HepG2 (cell line): Measurements from ENCODE around the gene S100A6. TPM values are rescaled to one million over a fixed set of nuclear protein-coding genes. Genes with fewer than 3 reads are reported as not detected.

Source experiments
- AGO1 ChIP-seq: fragments of 200-400 bp; formaldehyde crosslinking; IDR thresholded peaks from 2 replicates; pipeline ENCODE4 v1.6.1; 2017; ENCODE audit warnings: mild to moderate bottlenecking, low read depth, low read length, moderate library complexity; ENCODE audit not compliant: poor library complexity, severe bottlenecking
- DPF2 ChIP-seq: sonication (generic); formaldehyde crosslinking; IDR thresholded peaks from 2 replicates; pipeline ENCODE4 v1.4.0; 2020; ENCODE audit warnings: mild to moderate bottlenecking, low read depth, missing genetic modification reagents, borderline replicate concordance
- ELF3 ChIP-seq: IDR thresholded peaks from 2 replicates; pipeline ENCODE4 v1.6.1; 2016; ENCODE audit warnings: missing genetic modification reagents, missing compliant biosample characterization
- HDAC1 ChIP-seq: sonication (generic); formaldehyde crosslinking; IDR thresholded peaks from 2 replicates; pipeline ENCODE4 v1.5.1; 2020; ENCODE audit warnings: mild to moderate bottlenecking, missing genetic modification reagents
- HNF1B ChIP-seq: sonication (generic); formaldehyde crosslinking; IDR thresholded peaks from 2 replicates; pipeline ENCODE4 v1.5.1; 2020; ENCODE audit warnings: mild to moderate bottlenecking, moderate library complexity, missing genetic modification reagents
- HNRNPK ChIP-seq: fragments of 200-400 bp; formaldehyde crosslinking; IDR thresholded peaks from 2 replicates; pipeline ENCODE4 v1.6.1; 2018; ENCODE audit warnings: low read length, low read depth, moderate library complexity, mild to moderate bottlenecking; ENCODE audit not compliant: poor library complexity, severe bottlenecking
- HNRNPL ChIP-seq: fragments of 200-400 bp; formaldehyde crosslinking; IDR thresholded peaks from 2 replicates; pipeline ENCODE4 v1.6.1; 2017; ENCODE audit warnings: mild to moderate bottlenecking, low read depth, low read length
- JUNB ChIP-seq: sonication (generic); formaldehyde crosslinking; IDR thresholded peaks from 2 replicates; pipeline ENCODE4 v1.8.0; 2022; ENCODE audit warnings: missing genetic modification reagents, mild to moderate bottlenecking, borderline replicate concordance
- KDM2A ChIP-seq: sonication (generic); formaldehyde crosslinking; IDR thresholded peaks from 2 replicates; pipeline ENCODE4 v1.4.0; 2020; ENCODE audit warnings: low read depth, missing genetic modification reagents, borderline replicate concordance
- KDM3A ChIP-seq: IDR thresholded peaks from 2 replicates; pipeline ENCODE4 v1.6.1; 2018; ENCODE audit warnings: low read depth, missing compliant biosample characterization
- MEIS2 ChIP-seq: sonication (generic); formaldehyde crosslinking; IDR thresholded peaks from 2 replicates; pipeline ENCODE4 v1.9.0; 2021; ENCODE audit warnings: mild to moderate bottlenecking, missing genetic modification reagents
- MIER3 ChIP-seq: IDR thresholded peaks from 2 replicates; pipeline ENCODE4 v1.6.1; 2016; ENCODE audit warnings: missing compliant biosample characterization, borderline replicate concordance
- SOX13 ChIP-seq, 3 experiments: fragments of 450-650 bp in 1 of 3; sonication (generic) in 1 of 3; formaldehyde crosslinking in 1 of 3; IDR thresholded peaks in 2 of 3; conservative IDR thresholded peaks in 1 of 3; 2 replicates each; pipeline versions ENCODE4 v1.5.0 to v1.6.1; 2016 to 2020; ENCODE audit warnings: antibody characterized with exemption in 1 of 3, mild to moderate bottlenecking in 1 of 3, missing compliant biosample characterization in 1 of 3, missing genetic modification reagents in 1 of 3, moderate library complexity in 1 of 3
- TCF7 ChIP-seq: sonication (generic); IDR thresholded peaks from 2 replicates; pipeline ENCODE4 v1.6.1; 2016; ENCODE audit warnings: antibody characterized with exemption, low read depth
- ZBTB7B ChIP-seq: sonication (generic); formaldehyde crosslinking; IDR thresholded peaks from 2 replicates; pipeline ENCODE4 v1.4.0; 2020; ENCODE audit warnings: missing genetic modification reagents
- ZNF296 ChIP-seq: sonication (generic); formaldehyde crosslinking; conservative IDR thresholded peaks from 2 replicates; pipeline ENCODE4 v1.5.0; 2020; ENCODE audit warnings: mild to moderate bottlenecking, missing genetic modification reagents
- ZNF333 ChIP-seq: sonication (generic); formaldehyde crosslinking; IDR thresholded peaks from 2 replicates; pipeline ENCODE4 v1.4.0; 2020; ENCODE audit warnings: mild to moderate bottlenecking, missing genetic modification reagents, borderline replicate concordance
- ZNF343 ChIP-seq: sonication (generic); formaldehyde crosslinking; IDR thresholded peaks from 2 replicates; pipeline ENCODE4 v1.4.0; 2020; ENCODE audit warnings: mild to moderate bottlenecking, missing genetic modification reagents
- ZNF580 ChIP-seq: IDR thresholded peaks from 2 replicates; pipeline ENCODE4 v1.6.1; 2016; ENCODE audit warnings: low read depth, borderline replicate concordance
- ZNF589 ChIP-seq: sonication (generic); formaldehyde crosslinking; conservative IDR thresholded peaks from 2 replicates; pipeline ENCODE4 v1.8.0; 2022; ENCODE audit warnings: mild to moderate bottlenecking, moderate library complexity, missing genetic modification reagents
- ZNF644 ChIP-seq: IDR thresholded peaks from 2 replicates; pipeline ENCODE4 v1.6.1; 2016; ENCODE audit warnings: low read depth
- ZNF740 ChIP-seq: sonication (generic); formaldehyde crosslinking; IDR thresholded peaks from 2 replicates; pipeline ENCODE4 v1.4.0; 2020; ENCODE audit warnings: missing genetic modification reagents
- ZNF782 ChIP-seq: sonication (generic); formaldehyde crosslinking; IDR thresholded peaks from 2 replicates; pipeline ENCODE4 v1.4.0; 2020; ENCODE audit warnings: missing genetic modification reagents, mild to moderate bottlenecking, borderline replicate concordance
- ZNF792 ChIP-seq: IDR thresholded peaks from 2 replicates; pipeline ENCODE4 v1.6.1; 2016
- ZSCAN9 ChIP-seq: IDR thresholded peaks from 2 replicates; pipeline ENCODE4 v1.6.1; 2016; ENCODE audit warnings: borderline replicate concordance
- polyA plus RNA-seq, 8 experiments: library from polyadenylated mRNA; depleted of rRNA in 3 of 8; stranded (reverse) in 7 of 8; unstranded in 1 of 8; fragments of >200 nt; fragmentation: Illumina TruSeq in 4 of 8; extraction: Trizol in 4 of 8; gene quantifications; 2 replicates each; pipeline versions ENCODE4 v1.2.1 to v1.2.3, GENCODE V29; 2011 to 2016; ENCODE audit warnings: low read depth in 4 of 8, missing spikeins in 1 of 8, mixed read lengths in 1 of 8; ENCODE audit not compliant: insufficient read depth in 1 of 8
- total RNA-seq, 5 experiments: library from RNA; depleted of rRNA; stranded (reverse); fragments of >200 nt; fragmentation: Illumina TruSeq; extraction: Trizol; gene quantifications; 2 replicates each; pipeline ENCODE4 v1.2.3, GENCODE V29; 2016; ENCODE audit warnings: low read depth in 1 of 5

S100A6 gene
- total and polyA plus RNA-seq, 2 of the 13 experiments (the other 11 are each of a cell fraction or from before 2014, with no cell fraction given) = 72.9 to 85.0 TPM

- 0 out of 2 replicates have a peak, but pooled peaks have one; percentile 45 for TF ChIP-seq HNF1B (CRISPR knock-in tag)
- TF ChIP-seq KDM3A = no peak
- TF ChIP-seq ZNF580 = peak; percentile 37; the same call in 1 of the 2 replicates
- TF ChIP-seq HNRNPL = peak; percentile 99
- no peak; the same call in 1 of the 2 replicates for TF ChIP-seq TCF7
- TF ChIP-seq ZNF792 (CRISPR knock-in tag) = 0 out of 2 replicates have a peak, but pooled peaks have one; percentile 27
- TF ChIP-seq AGO1 = peak; percentile 36
- TF ChIP-seq ZNF644 (CRISPR knock-in tag) = 0 out of 2 replicates have a peak, but pooled peaks have one; percentile 5
- TF ChIP-seq ELF3 (CRISPR knock-in tag) = peak; percentile 53
- TF ChIP-seq ZNF296 (CRISPR knock-in tag) = no peak
- TF ChIP-seq ZNF740 (CRISPR knock-in tag) = peak; percentile 29; the same call in 1 of the 2 replicates
- TF ChIP-seq MEIS2 (CRISPR knock-in tag) = 0 out of 2 replicates have a peak, but pooled peaks have one; percentile 35
- TF ChIP-seq ZNF333 (CRISPR knock-in tag) = no peak
- TF ChIP-seq ZNF782 = peak; percentile 44; the same call in 1 of the 2 replicates
- TF ChIP-seq ZBTB7B (CRISPR knock-in tag) = peak; percentile 20; the same call in 1 of the 2 replicates
- TF ChIP-seq DPF2 (CRISPR knock-in tag) = peak; percentile 46; the same call in 1 of the 2 replicates
- TF ChIP-seq ZSCAN9 (CRISPR knock-in tag) = 0 out of 2 replicates have a peak, but pooled peaks have one; percentile 25
- TF ChIP-seq KDM2A (CRISPR knock-in tag) = peak; percentile 24; the same call in 1 of the 2 replicates
- TF ChIP-seq JUNB = peak; percentile 95
- 0 out of 2 replicates have a peak, but pooled peaks have one; percentile 46 for TF ChIP-seq MIER3 (CRISPR knock-in tag)
- 0 out of 2 replicates have a peak, but pooled peaks have one; percentile 40 for TF ChIP-seq ZNF343 (CRISPR knock-in tag)
- peak; percentile 32 for TF ChIP-seq HNRNPK
- peak; percentile 80 for TF ChIP-seq HDAC1 (CRISPR knock-in tag)
- TF ChIP-seq ZNF589 (CRISPR knock-in tag) = no peak
- 0 out of 2 replicates have a peak, but pooled peaks have one; percentile 13 for TF ChIP-seq SOX13 (IDR thresholded peaks at IDR 0.05)
- TF ChIP-seq SOX13 (CRISPR knock-in tag; conservative IDR thresholded peaks at IDR 0.05 in 1 of 2, IDR thresholded peaks at IDR 0.05 in 1 of 2) = peak in 1 of 2 experiments; percentile 76; a peak in 2 of 4 replicates
These were observed 30.9 kb upstream of the S100A6 start (continued) for GRCh38 chr1:153566414-153567371.
